Heart left ventricle (tissue), 13 donors: ENCODE measurements around the gene WIPI1.

Experiments
- CTCF ChIP-seq, 12 donors: fragments of 200-600 bp; sonication (generic) in 4 of 12; IDR thresholded peaks; one replicate each; pipeline versions ENCODE4 v1.5.0 to v1.8.0; 2018 to 2022; ENCODE audit warnings: antibody characterized with exemption in 12 of 12, mild to moderate bottlenecking in 5 of 12
- POLR2A ChIP-seq, 2 donors: fragments of 450-650 bp; IDR thresholded peaks; one replicate each; pipeline ENCODE4 v1.6.1; 2017; ENCODE audit warnings: antibody characterized with exemption in 2 of 2, mild to moderate bottlenecking in 2 of 2, moderate library complexity in 2 of 2
- donor health status: ischemic (EF 13 %, LVEDD 7.1; RV severe dilation, severe dysfunction).
- donor health status: DM: no; HTN: yes; CAD: no.
- donor health status: DM: no; HTN: no; CAD: no.
- donor health status: ischemic (EF 25% LVEDD 6.9; RV normal size, moderate dysfunction).
- donor health status: ischemic (EF 25% LVEDD 5.7; RV mildly dilated, moderate dysfunction).
- donor health status: ischemic (EF 35%, LVEDD 5.7; RV mildly dilated, moderate dysfunction).
- donor health status: nonischemic (EF 11% LVEDD 7.7; RV severe dilation, severe dysfunction).
- donor health status: DM: yes; HTN: yes; CAD: no.
- donor health status: PGD.
- donor health status: ischemic (EF 29% LVEDD 5.4; RV normal size, mild dysfunction).
- donor health status: nonischemic (EF 23%, LVEDD 6.1; RV moderate dilation, normal function).

GRCh38 chr17:68459037-68459639 is 1.8 kb upstream of the WIPI1 start:
- TF ChIP-seq CTCF (IDR thresholded peaks at IDR 0.05), result no peak
- no peak for TF ChIP-seq POLR2A (IDR thresholded peaks at IDR 0.05)
